Glomerular visceral epithelial cell (primary cell): Measurements from ENCODE around the gene CIAO3.
"Not testable (repeated sequence)": the region's sequence is repeated elsewhere in the genome, so short reads cannot be mapped to it uniquely, and the experiment has no call there.

Source experiments
- DNase-seq: peaks from one replicate; pipeline ENCODE4 v3.0.0-alpha.2; 2016; ENCODE audit errors: extremely low spot score

Gene CIAO3

GRCh38 chr16:694187-694862 lies 46.5 kb downstream of the CIAO3 start:
- no peak for DNase-seq

GRCh38 chr16:693766-694165 lies 47.0 kb downstream of the CIAO3 start:
- no peak for DNase-seq

GRCh38 chr16:693364-693763 lies 47.4 kb downstream of the CIAO3 start:
- DNase-seq: no peak

GRCh38 chr16:692356-693108 lies 48.3 kb downstream of the CIAO3 start:
- no peak for DNase-seq

GRCh38 chr16:691242-691641 lies 49.6 kb downstream of the CIAO3 start:
- not testable (repeated sequence) for DNase-seq

- no peak for DNase-seq
Observed at GRCh38 chr16:689175-689897, 51.5 kb downstream of the CIAO3 start.

GRCh38 chr16:687499-687898 lies 53.3 kb downstream of the CIAO3 start:
- DNase-seq: no peak

GRCh38 chr16:686459-687260 lies 54.1 kb downstream of the CIAO3 start:
- no peak for DNase-seq

- DNase-seq: peak; percentile 42
Observed at GRCh38 chr16:685967-686366, 54.8 kb downstream of the CIAO3 start.

GRCh38 chr16:684961-685696 lies 55.7 kb downstream of the CIAO3 start:
- DNase-seq: no peak

- DNase-seq: peak; percentile 93
Observed at GRCh38 chr16:684071-684794, 56.6 kb downstream of the CIAO3 start, which contains the start of gene JMJD8. Gene JMJD8 (minus strand): TSS chr16:684334. CDS start chr16:684319, 15 bp downstream.

GRCh38 chr16:683396-684070 lies 57.3 kb downstream of the CIAO3 start:
- no peak for DNase-seq

GRCh38 chr16:682493-683395 lies 58.1 kb downstream of the CIAO3 start:
- DNase-seq: no peak

- peak; percentile 66 for DNase-seq
Observed at GRCh38 chr16:681746-682427, 58.9 kb downstream of the CIAO3 start.

- no peak for DNase-seq
Observed at GRCh38 chr16:680967-681745, 59.6 kb downstream of the CIAO3 start.

GRCh38 chr16:680625-680945 lies 60.2 kb downstream of the CIAO3 start:
- no peak for DNase-seq

- peak; percentile 87 for DNase-seq
Observed at GRCh38 chr16:679814-680624, 60.8 kb downstream of the CIAO3 start, which contains the start of gene STUB1. Gene STUB1 (plus strand): TSS chr16:680410. CDS start chr16:680526, 116 bp downstream.
